GM18498 (cell line): ENCODE measurements around the gene SMYD2.

ENCODE experiments used
- ATAC-seq: cut with Tn5 transposase; IDR thresholded peaks from one replicate; pipeline ENCODE4 v1.9.1; 2021; ENCODE audit warnings: mild to moderate bottlenecking, moderate library complexity; ENCODE audit not compliant: unreplicated experiment

SMYD2 gene

GRCh38 chr1:214281021-214281719 lies at the start of gene SMYD2:
TSS of gene SMYD2 (plus strand) at chr1:214281159. CDS start at chr1:214281255, 96 bp downstream.
- peak; percentile 82 for ATAC-seq

GRCh38 chr1:214233856-214234634 lies 46.9 kb upstream of the SMYD2 start:
- no peak for ATAC-seq

- ATAC-seq, result no peak
Measured at GRCh38 chr1:214234635-214235025, 46.3 kb upstream of the SMYD2 start.

- no peak for ATAC-seq
Measured at GRCh38 chr1:214236477-214236876, 44.5 kb upstream of the SMYD2 start.

- ATAC-seq, result no peak
Measured at GRCh38 chr1:214241060-214241459, 39.9 kb upstream of the SMYD2 start.

GRCh38 chr1:214244252-214244651 lies 36.7 kb upstream of the SMYD2 start:
- ATAC-seq, result no peak

- ATAC-seq, result no peak
Measured at GRCh38 chr1:214244841-214245240, 36.1 kb upstream of the SMYD2 start.

- no peak for ATAC-seq
Measured at GRCh38 chr1:214247501-214248041, 33.4 kb upstream of the SMYD2 start.

- no peak for ATAC-seq
Measured at GRCh38 chr1:214248311-214249085, 32.5 kb upstream of the SMYD2 start.

GRCh38 chr1:214249651-214250050 lies 31.3 kb upstream of the SMYD2 start:
- no peak for ATAC-seq

GRCh38 chr1:214251354-214251753 lies 29.6 kb upstream of the SMYD2 start:
- ATAC-seq, result no peak

- ATAC-seq, result no peak
Measured at GRCh38 chr1:214255509-214255908, 25.4 kb upstream of the SMYD2 start.

GRCh38 chr1:214259353-214259977 lies 21.5 kb upstream of the SMYD2 start:
- ATAC-seq, result no peak

- no peak for ATAC-seq
Measured at GRCh38 chr1:214260561-214261205, 20.3 kb upstream of the SMYD2 start.

GRCh38 chr1:214261206-214262123 lies 19.5 kb upstream of the SMYD2 start:
- peak; percentile 97 for ATAC-seq

- ATAC-seq, result no peak
Measured at GRCh38 chr1:214264196-214264595, 16.8 kb upstream of the SMYD2 start.

- ATAC-seq, result no peak
Measured at GRCh38 chr1:214264976-214265375, 16.0 kb upstream of the SMYD2 start.

- no peak for ATAC-seq
Measured at GRCh38 chr1:214270097-214270650, 10.8 kb upstream of the SMYD2 start.
